ENCODE measurements around the gene RRM1. TPM values are rescaled to one million over a fixed set of nuclear protein-coding genes. Genes with fewer than 3 reads are reported as not detected.

RRM1 gene
- total and polyA plus RNA-seq, 9 of the 15 experiments (the other 6 are each of a cell fraction or from before 2014, with no cell fraction given) = 113 to 270 (median 163) TPM

GRCh38 chr11:4090258-4090657 lies 4.3 kb upstream of the RRM1 start:
- POLR2A ChIA-PET = interaction anchor here (1.3 kb wide), 1 partner anchor 10 kb away, joined by 3 read pairs; no protein-coding TSS in a partner anchor
- Histone ChIP-seq H3K9ac (ENCODE audit: insufficient read depth in 1 of 2, low read depth in 2 of 2, low read length in 2 of 2) (no peak overlapping the region), H3K79me2 (ENCODE audit: control insufficient read depth, insufficient read depth, low read length) (peaks cover 13% of the 10 kb centered on the region), H3K9me1 (ENCODE audit: control insufficient read depth, insufficient read depth, low read length) (no peaks in the 10 kb centered on the region), H3K4me1 (replicated peaks in 1 of 2; ENCODE audit: control insufficient read depth in 2 of 2, insufficient read depth in 2 of 2, low read length in 2 of 2) (peaks cover 15 to 17% of the 10 kb centered on the region in 2 experiments; a peak in 4 of 5 replicates), H3K27me3 (ENCODE audit: control insufficient read depth in 2 of 2, insufficient read depth in 2 of 2, low read length in 2 of 2) (no peaks in the 10 kb centered on the region), H3K4me3 (no peak overlapping the region), H3K9me3 (replicated peaks; ENCODE audit: control insufficient read depth, insufficient read depth, low read depth, low read length) (no peaks in the 10 kb centered on the region), H3K4me2 (ENCODE audit: insufficient read depth, low read length) (no peak overlapping the region), H2AFZ (ENCODE audit: low read depth, low read length) (no peak overlapping the region), H3K36me3 (ENCODE audit: control insufficient read depth, insufficient read depth, low read length) (peaks cover 32% of the 10 kb centered on the region), H4K20me1 (replicated peaks; ENCODE audit: control insufficient read depth, insufficient read depth, low read length) (peaks cover 2% of the 10 kb centered on the region; the same call in 1 of the 2 replicates), H3K27ac (ENCODE audit: extremely low read depth, low read depth, low read length) (no peak overlapping the region)
- FAIRE-seq (no peak), ATAC-seq (no peak), DNase-seq (ENCODE audit: extremely low read depth in 1 of 4, low spot score in 3 of 4) (no peak)
- intact Hi-C loops (cut with micrococcal nuclease) (no loop called here), in situ Hi-C loops (cut with MboI) (loop anchor here (25.0 kb wide), 1 partner anchor 603 kb away; no protein-coding TSS in a partner anchor)
- CTCF ChIA-PET (ENCODE audit: low intra/inter-chr PET ratio) = no interaction called here
- WGBS (ENCODE audit: insufficient coverage, low coverage, missing lambda C conversion rate) = 52% methylated on average over 2 of the region's 2 CpGs
- no TSS peak for BruUV-seq (replicated peaks)
- TF ChIP-seq MAFF (IDR thresholded peaks at IDR 0.05; ENCODE audit: low read length) (no peak), HDGF (IDR thresholded peaks at IDR 0.05) (no peak), ZNF395 (CRISPR knock-in tag; IDR thresholded peaks at IDR 0.05) (no peak), EGR1 (conservative IDR thresholded peaks at IDR 0.05) (no peak), OTX1 (CRISPR knock-in tag; IDR thresholded peaks at IDR 0.05) (no peak), FOXK2 (conservative IDR thresholded peaks at IDR 0.05 in 1 of 2, IDR thresholded peaks at IDR 0.05 in 1 of 2; ENCODE audit: low read depth in 2 of 2) (no peak), REST (IDR thresholded peaks at IDR 0.05; ENCODE audit: borderline replicate concordance) (no peak), REST (CRISPR knock-in tag; IDR thresholded peaks at IDR 0.05; ENCODE audit: low read depth) (no peak), CHCHD3 (CRISPR knock-in tag; IDR thresholded peaks at IDR 0.05) (no peak), SMARCA4 (IDR thresholded peaks at IDR 0.05) (no peak), ZC3H11A (IDR thresholded peaks at IDR 0.05; ENCODE audit: low read depth, low read length) (no peak), SPI1 (IDR thresholded peaks at IDR 0.05; ENCODE audit: borderline replicate concordance, low read depth, low read length) (no peak), SMARCB1 (IDR thresholded peaks at IDR 0.05; ENCODE audit: insufficient read length, low read depth) (no peak), TFAM (CRISPR knock-in tag; conservative IDR thresholded peaks at IDR 0.05) (no peak), CAMTA2 (CRISPR knock-in tag; conservative IDR thresholded peaks at IDR 0.05) (no peak), ETV1 (tag; conservative IDR thresholded peaks at IDR 0.05; ENCODE audit: low read depth) (no peak)
